ENCODE data around the gene GALNT2.

GALNT2 gene

DNA sequence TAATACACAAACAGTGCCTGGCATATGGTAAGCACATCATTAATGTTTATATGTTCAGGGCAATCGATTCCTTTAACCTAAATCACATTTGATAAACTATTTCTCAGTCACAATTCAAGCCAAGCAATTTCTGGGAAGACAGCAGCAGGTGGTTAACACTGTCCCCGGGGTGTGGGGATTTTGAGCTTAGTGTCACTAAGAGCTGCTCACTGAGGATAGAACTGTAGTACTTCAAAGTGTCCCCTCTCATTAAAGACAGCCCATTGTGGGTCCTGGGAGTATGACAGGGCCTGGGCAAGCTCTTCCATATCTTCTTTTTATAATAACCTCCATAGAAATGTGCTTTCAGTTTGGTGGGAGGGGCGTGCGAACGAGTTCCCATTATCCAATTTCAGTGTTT lies 8.4 kb upstream of the GALNT2 start:
- TF ChIP-seq ZNF565 (CRISPR knock-in tag; conservative IDR thresholded peaks at IDR 0.05; ENCODE audit: low read depth) (no peak), POU6F1 (CRISPR knock-in tag; IDR thresholded peaks at IDR 0.05; ENCODE audit: borderline replicate concordance, low read depth) (no peak), TCF4 (CRISPR knock-in tag; IDR thresholded peaks at IDR 0.05; ENCODE audit: borderline replicate concordance) (no peak), PPARA (CRISPR knock-in tag; IDR thresholded peaks at IDR 0.05; ENCODE audit: borderline replicate concordance) (no peak), BACH2 (CRISPR knock-in tag; IDR thresholded peaks at IDR 0.05; ENCODE audit: borderline replicate concordance) (no peak), RARB (CRISPR knock-in tag; IDR thresholded peaks at IDR 0.05) (no peak), ZFP3 (CRISPR knock-in tag; IDR thresholded peaks at IDR 0.05) (no peak), ZFP30 (CRISPR knock-in tag; IDR thresholded peaks at IDR 0.05) (no peak), TSHZ2 (CRISPR knock-in tag; IDR thresholded peaks at IDR 0.05) (no peak), ZNF8 (CRISPR knock-in tag; IDR thresholded peaks at IDR 0.05) (no peak), CSRNP3 (CRISPR knock-in tag; IDR thresholded peaks at IDR 0.05) (no peak), TOX (CRISPR knock-in tag; IDR thresholded peaks at IDR 0.05; ENCODE audit: borderline replicate concordance) (no peak)
- TF ChIP-seq, protein P1, sequence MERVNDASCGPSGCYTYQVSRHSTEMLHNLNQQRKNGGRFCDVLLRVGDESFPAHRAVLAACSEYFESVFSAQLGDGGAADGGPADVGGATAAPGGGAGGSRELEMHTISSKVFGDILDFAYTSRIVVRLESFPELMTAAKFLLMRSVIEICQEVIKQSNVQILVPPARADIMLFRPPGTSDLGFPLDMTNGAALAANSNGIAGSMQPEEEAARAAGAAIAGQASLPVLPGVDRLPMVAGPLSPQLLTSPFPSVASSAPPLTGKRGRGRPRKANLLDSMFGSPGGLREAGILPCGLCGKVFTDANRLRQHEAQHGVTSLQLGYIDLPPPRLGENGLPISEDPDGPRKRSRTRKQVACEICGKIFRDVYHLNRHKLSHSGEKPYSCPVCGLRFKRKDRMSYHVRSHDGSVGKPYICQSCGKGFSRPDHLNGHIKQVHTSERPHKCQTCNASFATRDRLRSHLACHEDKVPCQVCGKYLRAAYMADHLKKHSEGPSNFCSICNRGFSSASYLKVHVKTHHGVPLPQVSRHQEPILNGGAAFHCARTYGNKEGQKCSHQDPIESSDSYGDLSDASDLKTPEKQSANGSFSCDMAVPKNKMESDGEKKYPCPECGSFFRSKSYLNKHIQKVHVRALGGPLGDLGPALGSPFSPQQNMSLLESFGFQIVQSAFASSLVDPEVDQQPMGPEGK (CRISPR knock-in tag; IDR thresholded peaks at IDR 0.05; ENCODE audit: borderline replicate concordance) = no peak

GRCh38 chr1:230061801-230062200 lies 5.2 kb upstream of the GALNT2 start:
- TF ChIP-seq TSHZ2 (CRISPR knock-in tag; IDR thresholded peaks at IDR 0.05) (no peak), SNAI2 (CRISPR knock-in tag; IDR thresholded peaks at IDR 0.05) (no peak), RARB (CRISPR knock-in tag; IDR thresholded peaks at IDR 0.05) (no peak), POU6F1 (CRISPR knock-in tag; IDR thresholded peaks at IDR 0.05; ENCODE audit: borderline replicate concordance, low read depth) (no peak), PPARA (CRISPR knock-in tag; IDR thresholded peaks at IDR 0.05; ENCODE audit: borderline replicate concordance) (no peak), TCF4 (CRISPR knock-in tag; IDR thresholded peaks at IDR 0.05; ENCODE audit: borderline replicate concordance) (no peak), ZNF8 (CRISPR knock-in tag; IDR thresholded peaks at IDR 0.05) (no peak), ZFP3 (CRISPR knock-in tag; IDR thresholded peaks at IDR 0.05) (no peak), TOX (CRISPR knock-in tag; IDR thresholded peaks at IDR 0.05; ENCODE audit: borderline replicate concordance) (no peak), ISL1 (CRISPR knock-in tag; IDR thresholded peaks at IDR 0.05) (no peak), ZC3H10 (CRISPR knock-in tag; IDR thresholded peaks at IDR 0.05) (no peak), OSR1 (CRISPR knock-in tag; IDR thresholded peaks at IDR 0.05) (no peak), GLIS3 (CRISPR knock-in tag; IDR thresholded peaks at IDR 0.05) (no peak)
- TF ChIP-seq, protein P1 (CRISPR knock-in tag; IDR thresholded peaks at IDR 0.05; ENCODE audit: borderline replicate concordance) = no peak
- no peak for ATAC-seq

More for the DNA sequence above, 8.4 kb upstream of the GALNT2 start:
- no peak for ATAC-seq
